ENCODE results near the gene DENND2C.

The DENND2C gene

GRCh38 chr1:114695430-114696058, 25.7 kb upstream of the DENND2C start, which contains the start of gene AMPD1:
AMPD1 (minus strand) TSS chr1:114695546; CDS start chr1:114695471, 75 bp downstream.
- no peak within 1 kb of the TSS for H3K4me3 ChIP-seq (ENCODE audit: low read depth, low read length)
- TF ChIP-seq CTCF (IDR thresholded peaks at IDR 0.05; ENCODE audit: low read depth, low read length), result no peak

GRCh38 chr1:114694540-114695310, 24.9 kb upstream of the DENND2C start:
- no peak for TF ChIP-seq CTCF (IDR thresholded peaks at IDR 0.05; ENCODE audit: low read depth, low read length)
- no peak overlapping the region for H3K4me3 ChIP-seq (ENCODE audit: low read depth, low read length)

GRCh38 chr1:114692947-114693346, 23.1 kb upstream of the DENND2C start:
- no peak for TF ChIP-seq CTCF (IDR thresholded peaks at IDR 0.05; ENCODE audit: low read depth, low read length)
- no peak overlapping the region for H3K4me3 ChIP-seq (ENCODE audit: low read depth, low read length)

- TF ChIP-seq CTCF (IDR thresholded peaks at IDR 0.05; ENCODE audit: low read depth, low read length), result no peak
- H3K4me3 ChIP-seq (ENCODE audit: low read depth, low read length), result no peak overlapping the region
These were observed 21.2 kb upstream of the DENND2C start for GRCh38 chr1:114691061-114691460.

GRCh38 chr1:114690148-114690547, 20.3 kb upstream of the DENND2C start:
- no peak for TF ChIP-seq CTCF (IDR thresholded peaks at IDR 0.05; ENCODE audit: low read depth, low read length)
- H3K4me3 ChIP-seq (ENCODE audit: low read depth, low read length), result no peak overlapping the region

GRCh38 chr1:114688526-114688925, 18.7 kb upstream of the DENND2C start:
- TF ChIP-seq CTCF (IDR thresholded peaks at IDR 0.05; ENCODE audit: low read depth, low read length), result no peak
- no peak overlapping the region for H3K4me3 ChIP-seq (ENCODE audit: low read depth, low read length)

- H3K4me3 ChIP-seq (ENCODE audit: low read depth, low read length), result no peak overlapping the region
- no peak for TF ChIP-seq CTCF (IDR thresholded peaks at IDR 0.05; ENCODE audit: low read depth, low read length)
These were observed 16.0 kb upstream of the DENND2C start for GRCh38 chr1:114685851-114686250.
